ENCODE results near the gene MEOX2. TPM values are rescaled to one million over a fixed set of nuclear protein-coding genes. Genes with fewer than 3 reads are reported as not detected.

MEOX2 gene
- total RNA-seq, 1 donor from 2014 or later, result 0.10 TPM

GRCh38 chr7:15625466-15625865 lies 61.0 kb downstream of the MEOX2 start:
- no peak for TF ChIP-seq CTCF (IDR thresholded peaks at IDR 0.05; ENCODE audit: unreplicated experiment)
- no peaks in the 10 kb centered on the region for H3K9me3 Mint-ChIP-seq (ENCODE audit: unreplicated experiment)
- H3K27me3 Mint-ChIP-seq (ENCODE audit: unreplicated experiment), result no peaks in the 10 kb centered on the region
- H3K36me3 Mint-ChIP-seq (ENCODE audit: low read depth, unreplicated experiment), result no peaks in the 10 kb centered on the region
- H3K4me1 Mint-ChIP-seq (ENCODE audit: unreplicated experiment), result no peaks in the 10 kb centered on the region
- no peak overlapping the region for H3K27ac Mint-ChIP-seq (ENCODE audit: unreplicated experiment)
- H3K4me3 Mint-ChIP-seq (ENCODE audit: unreplicated experiment), result no peak overlapping the region
- no peak for DNase-seq (ENCODE audit: low spot score)

- Mint-ChIP-seq H3K27me3 (ENCODE audit: unreplicated experiment) (no peaks in the 10 kb centered on the region), H3K36me3 (ENCODE audit: low read depth, unreplicated experiment) (no peaks in the 10 kb centered on the region), H3K4me3 (ENCODE audit: unreplicated experiment) (no peak overlapping the region), H3K4me1 (ENCODE audit: unreplicated experiment) (no peaks in the 10 kb centered on the region), H3K27ac (ENCODE audit: unreplicated experiment) (no peak overlapping the region), H3K9me3 (ENCODE audit: unreplicated experiment) (no peaks in the 10 kb centered on the region)
- no peak for TF ChIP-seq CTCF (IDR thresholded peaks at IDR 0.05; ENCODE audit: unreplicated experiment)
- no peak for DNase-seq (ENCODE audit: low spot score)
Observed at GRCh38 chr7:15621468-15621867, 65.0 kb downstream of the MEOX2 start.

GRCh38 chr7:15620491-15621185 lies 65.8 kb downstream of the MEOX2 start:
- Mint-ChIP-seq H3K36me3 (ENCODE audit: low read depth, unreplicated experiment) (no peaks in the 10 kb centered on the region), H3K4me1 (ENCODE audit: unreplicated experiment) (no peaks in the 10 kb centered on the region), H3K27ac (ENCODE audit: unreplicated experiment) (no peak overlapping the region), H3K4me3 (ENCODE audit: unreplicated experiment) (no peak overlapping the region), H3K27me3 (ENCODE audit: unreplicated experiment) (no peaks in the 10 kb centered on the region), H3K9me3 (ENCODE audit: unreplicated experiment) (no peaks in the 10 kb centered on the region)
- no peak for TF ChIP-seq CTCF (IDR thresholded peaks at IDR 0.05; ENCODE audit: unreplicated experiment)
- no peak for DNase-seq (ENCODE audit: low spot score)

GRCh38 chr7:15618275-15618674 lies 68.2 kb downstream of the MEOX2 start:
- Mint-ChIP-seq H3K36me3 (ENCODE audit: low read depth, unreplicated experiment) (no peaks in the 10 kb centered on the region), H3K27me3 (ENCODE audit: unreplicated experiment) (no peaks in the 10 kb centered on the region), H3K4me3 (ENCODE audit: unreplicated experiment) (no peak overlapping the region), H3K4me1 (ENCODE audit: unreplicated experiment) (no peaks in the 10 kb centered on the region), H3K9me3 (ENCODE audit: unreplicated experiment) (no peaks in the 10 kb centered on the region), H3K27ac (ENCODE audit: unreplicated experiment) (no peak overlapping the region)
- TF ChIP-seq CTCF (IDR thresholded peaks at IDR 0.05; ENCODE audit: unreplicated experiment), result no peak
- no peak for DNase-seq (ENCODE audit: low spot score)

GRCh38 chr7:15612205-15612604 lies 74.3 kb downstream of the MEOX2 start:
- H3K27ac Mint-ChIP-seq (ENCODE audit: unreplicated experiment), result no peak overlapping the region
- H3K9me3 Mint-ChIP-seq (ENCODE audit: unreplicated experiment), result no peaks in the 10 kb centered on the region
- no peak for DNase-seq (ENCODE audit: low spot score)
- H3K36me3 Mint-ChIP-seq (ENCODE audit: low read depth, unreplicated experiment), result no peaks in the 10 kb centered on the region
- TF ChIP-seq CTCF (IDR thresholded peaks at IDR 0.05; ENCODE audit: unreplicated experiment), result no peak
- no peak overlapping the region for H3K4me3 Mint-ChIP-seq (ENCODE audit: unreplicated experiment)
- H3K27me3 Mint-ChIP-seq (ENCODE audit: unreplicated experiment), result no peaks in the 10 kb centered on the region
- no peaks in the 10 kb centered on the region for H3K4me1 Mint-ChIP-seq (ENCODE audit: unreplicated experiment)
